Breast epithelium (tissue), 4 donors: ENCODE results near the gene MINDY4. TPM values are rescaled to one million over a fixed set of nuclear protein-coding genes. Genes with fewer than 3 reads are reported as not detected.

Experiments used
- DNase-seq, 2 donors: peaks; one replicate each; pipeline ENCODE4 v3.0.0-alpha.2; 2019; ENCODE audit warnings: low spot score in 2 of 2
- H3K27ac ChIP-seq, 2 donors: fragments of 200-600 bp; sonication (generic) in 1 of 2; one replicate each; pipeline ENCODE4 v1.5.1; 2016 to 2019; ENCODE audit warnings: mild to moderate bottlenecking in 1 of 2
- H3K27me3 ChIP-seq, 2 donors: fragments of 200-600 bp; sonication (generic) in 1 of 2; one replicate each; pipeline versions ENCODE4 v1.5.1 to v1.6.0; 2017 to 2019; ENCODE audit warnings: control low read depth in 1 of 2, mild to moderate bottlenecking in 1 of 2
- H3K36me3 ChIP-seq: fragments of 200-600 bp; one replicate; pipeline ENCODE4 v1.5.1; 2019
- H3K4me1 ChIP-seq, 2 donors: fragments of 200-600 bp; sonication (generic); one replicate each; pipeline ENCODE4 v1.5.1; 2016 to 2019; ENCODE audit warnings: control low read depth in 1 of 2
- H3K4me3 ChIP-seq, 3 donors: fragments of 200-600 bp; sonication (generic); 1 replicate in 2 of 3; 2 replicates in 1 of 3; pipeline ENCODE4 v1.5.1; 2016 to 2019; ENCODE audit warnings: mild to moderate bottlenecking in 3 of 3, moderate library complexity in 2 of 3
- H3K9me3 ChIP-seq, 2 donors: fragments of 200-600 bp; sonication (generic) in 1 of 2; one replicate each; pipeline ENCODE4 v1.5.1; 2016 to 2019; ENCODE audit warnings: control low read depth in 1 of 2
- CTCF ChIP-seq, 3 donors: fragments of 450-650 bp; IDR thresholded peaks; one replicate each; pipeline ENCODE4 v1.5.1; 2016 to 2017; ENCODE audit warnings: antibody characterized with exemption in 3 of 3, mild to moderate bottlenecking in 3 of 3, moderate library complexity in 3 of 3
- POLR2A ChIP-seq: fragments of 450-650 bp; IDR thresholded peaks from one replicate; pipeline ENCODE4 v1.6.1; 2016; ENCODE audit warnings: antibody characterized with exemption, mild to moderate bottlenecking, moderate library complexity
- POLR2AphosphoS5 ChIP-seq, 3 donors: sonication (generic); formaldehyde crosslinking; IDR thresholded peaks; one replicate each; pipeline ENCODE4 v1.6.1; 2017; ENCODE audit warnings: antibody characterized with exemption in 3 of 3
- intact Hi-C: fragments of 100-400 bp; cut with DNase I; formaldehyde crosslinking; loops from one replicate; pipeline ENCODE4 v1.15.1; 2023; ENCODE audit warnings: low total_unique reads
- total RNA-seq, 3 donors: library from RNA; depleted of rRNA; stranded (reverse); fragments of >200 nt; gene quantifications; one replicate each; pipeline ENCODE4 v1.1.0, GENCODE V29; 2016

MINDY4 gene
- total RNA-seq, 3 donors from 2014 or later = 5.6 to 14.9 (median 13.8) TPM

- no peak overlapping the region for H3K4me3 ChIP-seq
- peaks cover 0 to 8% of the 10 kb centered on the region in 2 donors for H3K9me3 ChIP-seq
- peaks cover 3% of the 10 kb centered on the region for H3K36me3 ChIP-seq
- intact Hi-C loops = no loop called here
- no peaks in the 10 kb centered on the region for H3K27me3 ChIP-seq
- TF ChIP-seq POLR2A (no peak), POLR2AphosphoS5 (IDR thresholded peaks at IDR 0.05) (no peak), CTCF (IDR thresholded peaks at IDR 0.05) (no peak)
- peak overlapping the region in 1 of 2 donors; percentile 30 for H3K27ac ChIP-seq
- no peak for DNase-seq
- H3K4me1 ChIP-seq = no peaks in the 10 kb centered on the region
Measured at GRCh38 chr7:30873656-30874055, 102.4 kb downstream of the MINDY4 start.

- Histone ChIP-seq H3K9me3 (peaks cover 0 to 8% of the 10 kb centered on the region in 2 donors), H3K27me3 (no peaks in the 10 kb centered on the region)
- TF ChIP-seq CTCF (IDR thresholded peaks at IDR 0.05) (no peak), POLR2AphosphoS5 (IDR thresholded peaks at IDR 0.05) (no peak), POLR2A (no peak)
Measured at GRCh38 chr7:30874656-30875302, 103.6 kb downstream of the MINDY4 start.

GRCh38 chr7:30877015-30877769 is 106.0 kb downstream of the MINDY4 start:
- intact Hi-C loops = no loop called here
- H3K4me3 ChIP-seq = no peak overlapping the region
- no peaks in the 10 kb centered on the region for H3K4me1 ChIP-seq
- peaks cover 0 to 8% of the 10 kb centered on the region in 2 donors for H3K9me3 ChIP-seq
- no peaks in the 10 kb centered on the region for H3K27me3 ChIP-seq
- no peak for DNase-seq
- TF ChIP-seq POLR2AphosphoS5 (IDR thresholded peaks at IDR 0.05) (no peak), CTCF (IDR thresholded peaks at IDR 0.05) (no peak), POLR2A (no peak)
- H3K36me3 ChIP-seq = peaks cover 3% of the 10 kb centered on the region
- no peak overlapping the region for H3K27ac ChIP-seq

More at GRCh38 chr7:30874656-30875302, 103.6 kb downstream of the MINDY4 start:
- Histone ChIP-seq H3K27ac (peak overlapping the region in 1 of 2 donors; percentile 30), H3K36me3 (peaks cover 3% of the 10 kb centered on the region), H3K4me1 (no peaks in the 10 kb centered on the region), H3K4me3 (no peak overlapping the region)
- no peak for DNase-seq
- intact Hi-C loops = no loop called here

GRCh38 chr7:30877993-30878392 is 106.8 kb downstream of the MINDY4 start:
- Histone ChIP-seq H3K9me3 (peaks cover 0 to 8% of the 10 kb centered on the region in 2 donors), H3K27me3 (no peaks in the 10 kb centered on the region), H3K36me3 (peaks cover 2% of the 10 kb centered on the region), H3K27ac (no peak overlapping the region), H3K4me3 (no peak overlapping the region), H3K4me1 (no peaks in the 10 kb centered on the region)
- no peak for TF ChIP-seq POLR2A
- TF ChIP-seq POLR2AphosphoS5 (IDR thresholded peaks at IDR 0.05) = no peak
- TF ChIP-seq CTCF (IDR thresholded peaks at IDR 0.05) = no peak
- intact Hi-C loops = no loop called here
- DNase-seq = no peak
